ENCODE data around the gene CEMIP. TPM values are rescaled to one million over a fixed set of nuclear protein-coding genes. Genes with fewer than 3 reads are reported as not detected.

The CEMIP gene
- total RNA-seq, 2 donors from 2014 or later = 0.04 to 0.05 TPM

- no peak for ATAC-seq (replicated peaks)
- Mint-ChIP-seq H3K9me3 (no peaks in the 10 kb centered on the region), H3K4me1 (no peaks in the 10 kb centered on the region), H3K36me3 (ENCODE audit: low read depth) (no peaks in the 10 kb centered on the region), H3K4me3 (no peak overlapping the region), H3K27me3 (peaks cover 15% of the 10 kb centered on the region), H3K27ac (no peak overlapping the region)
These were observed 76.0 kb downstream of the CEMIP start for GRCh38 chr15:80855206-80855605.

GRCh38 chr15:80856400-80856799, 77.2 kb downstream of the CEMIP start:
- Mint-ChIP-seq H3K4me3 (no peak overlapping the region), H3K36me3 (ENCODE audit: low read depth) (no peaks in the 10 kb centered on the region), H3K9me3 (no peaks in the 10 kb centered on the region), H3K4me1 (no peaks in the 10 kb centered on the region), H3K27me3 (peaks cover 20% of the 10 kb centered on the region), H3K27ac (no peak overlapping the region)
- ATAC-seq (replicated peaks) = no peak

DNA sequence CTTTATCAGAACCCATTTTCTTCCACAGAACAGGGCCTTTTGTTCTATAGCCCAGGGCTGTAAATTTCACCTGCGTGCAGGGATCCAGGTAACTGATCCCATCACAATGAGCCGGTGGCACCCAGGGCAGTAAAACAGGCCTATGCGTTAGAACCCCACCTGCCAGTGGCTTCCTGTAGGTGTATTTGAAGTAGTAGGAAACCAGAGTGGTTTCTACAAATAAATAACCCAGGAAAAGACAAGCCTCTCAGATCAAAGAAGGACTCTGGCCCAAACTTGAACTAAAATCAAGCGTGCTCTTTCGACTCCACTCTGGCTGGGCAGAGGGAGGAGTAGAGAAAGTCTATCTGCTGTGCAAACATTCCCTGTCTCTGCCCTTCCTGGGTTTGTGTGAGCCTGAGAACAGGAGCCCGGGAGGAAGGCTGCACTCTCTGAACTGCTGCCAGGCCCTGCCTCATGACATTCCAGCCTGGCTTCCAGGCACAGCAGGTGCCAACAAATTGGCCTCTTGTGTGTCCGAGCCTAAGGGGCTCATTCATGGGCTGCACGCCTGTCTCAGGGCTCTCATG, 77.7 kb downstream of the CEMIP start:
- Mint-ChIP-seq H3K36me3 (ENCODE audit: low read depth) (no peaks in the 10 kb centered on the region), H3K9me3 (no peaks in the 10 kb centered on the region), H3K4me1 (no peaks in the 10 kb centered on the region), H3K27ac (no peak overlapping the region), H3K27me3 (peaks cover 15% of the 10 kb centered on the region), H3K4me3 (no peak overlapping the region)
- ATAC-seq (replicated peaks) = no peak

DNA sequence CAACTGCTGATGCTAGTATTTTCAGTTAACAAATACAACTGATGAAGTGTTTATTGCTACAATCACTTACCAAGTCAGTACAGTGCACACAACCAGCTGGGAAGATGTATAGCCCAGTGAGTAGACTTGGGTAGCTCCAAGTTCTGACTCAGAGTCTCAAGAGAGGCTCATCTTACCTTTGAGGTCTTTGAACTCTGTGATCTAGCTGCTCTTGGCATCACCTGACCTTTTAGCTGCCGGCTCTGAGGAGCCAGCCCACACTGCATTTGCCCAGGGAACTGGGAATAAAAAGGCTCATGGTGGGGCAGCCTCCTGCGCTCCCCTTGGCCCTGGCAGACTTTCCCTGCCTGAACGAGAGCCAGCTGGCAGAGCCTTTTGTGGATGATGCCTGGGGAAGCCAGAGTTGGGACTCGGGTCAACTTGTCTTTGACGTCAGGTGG, 82.6 kb downstream of the CEMIP start:
- no peaks in the 10 kb centered on the region for H3K9me3 Mint-ChIP-seq
- peaks cover 10% of the 10 kb centered on the region for H3K27me3 Mint-ChIP-seq
- no peak for ATAC-seq (replicated peaks)
- no peaks in the 10 kb centered on the region for H3K4me1 Mint-ChIP-seq
- no peak overlapping the region for H3K27ac Mint-ChIP-seq
- no peaks in the 10 kb centered on the region for H3K36me3 Mint-ChIP-seq (ENCODE audit: low read depth)
- H3K4me3 Mint-ChIP-seq = no peak overlapping the region

DNA sequence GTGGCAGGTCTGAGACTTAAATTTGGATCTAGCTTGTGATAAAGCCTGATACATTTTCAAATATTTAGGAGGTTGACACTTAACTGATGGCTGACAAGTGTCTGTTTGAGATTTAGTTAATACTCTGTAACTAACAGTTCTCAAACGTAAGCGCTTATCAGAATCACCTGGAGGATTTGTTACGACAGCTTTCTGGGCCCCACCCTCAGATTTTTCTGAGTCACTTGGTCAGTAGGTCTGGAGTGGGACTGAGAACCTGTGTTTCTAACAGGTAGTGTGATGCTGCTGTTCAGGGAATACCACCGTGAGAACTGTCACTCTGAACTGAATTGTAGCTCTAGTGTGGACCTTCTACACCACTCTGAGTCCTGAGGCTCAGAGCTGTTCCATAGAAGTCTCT, 85.5 kb downstream of the CEMIP start:
- Mint-ChIP-seq H3K9me3 (no peaks in the 10 kb centered on the region), H3K4me1 (no peaks in the 10 kb centered on the region), H3K27ac (no peak overlapping the region), H3K27me3 (peaks cover 5% of the 10 kb centered on the region), H3K4me3 (no peak overlapping the region), H3K36me3 (ENCODE audit: low read depth) (no peaks in the 10 kb centered on the region)
- no peak for ATAC-seq (replicated peaks)

DNA sequence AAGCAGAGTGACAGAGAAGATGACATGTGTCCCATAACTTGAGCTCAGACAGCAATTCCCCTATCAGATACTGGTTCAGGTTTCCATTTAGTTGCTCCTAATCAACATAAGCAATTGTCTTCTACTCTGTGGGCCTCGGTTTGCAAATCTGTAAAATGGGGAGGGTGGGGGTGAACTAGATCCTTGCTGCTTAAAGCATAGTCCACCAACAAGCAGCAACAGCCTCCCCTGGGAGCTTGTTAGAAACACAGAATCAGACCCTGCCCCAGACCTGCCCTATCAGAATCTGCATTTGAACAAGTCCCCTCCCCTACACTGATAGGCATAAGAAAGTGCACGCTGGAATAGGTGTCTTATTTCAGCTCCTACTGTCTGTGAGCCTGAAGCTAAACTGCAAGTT, 87.8 kb downstream of the CEMIP start:
- no peak overlapping the region for H3K27ac Mint-ChIP-seq
- H3K4me1 Mint-ChIP-seq = no peaks in the 10 kb centered on the region
- no peaks in the 10 kb centered on the region for H3K27me3 Mint-ChIP-seq
- H3K4me3 Mint-ChIP-seq = no peak overlapping the region
- H3K36me3 Mint-ChIP-seq (ENCODE audit: low read depth) = no peaks in the 10 kb centered on the region
- no peaks in the 10 kb centered on the region for H3K9me3 Mint-ChIP-seq
- no peak for ATAC-seq (replicated peaks)

GRCh38 chr15:80870366-80870765, 91.2 kb downstream of the CEMIP start:
- no peaks in the 10 kb centered on the region for H3K4me1 Mint-ChIP-seq

DNA sequence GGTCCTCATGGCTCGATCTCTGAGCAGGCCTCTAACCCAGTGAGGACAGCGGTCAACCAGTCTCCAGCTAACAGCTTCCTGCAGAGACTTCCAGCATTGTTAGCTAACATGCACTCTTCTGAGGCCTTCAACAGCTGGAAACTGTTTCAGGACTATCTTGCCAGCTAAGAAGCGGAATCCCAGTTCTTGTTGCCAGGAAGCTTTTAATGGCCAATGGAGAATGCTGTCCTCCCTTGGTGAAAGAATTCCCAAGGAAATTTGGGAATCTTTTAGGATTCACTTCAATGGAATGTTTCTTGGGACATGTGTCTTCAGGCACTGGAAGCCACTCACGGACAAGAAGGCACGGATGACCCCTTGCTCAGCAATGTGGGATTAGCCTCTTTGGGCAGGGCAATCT, 91.7 kb downstream of the CEMIP start:
- Mint-ChIP-seq H3K27ac (no peak overlapping the region), H3K36me3 (ENCODE audit: low read depth) (no peaks in the 10 kb centered on the region), H3K9me3 (no peaks in the 10 kb centered on the region), H3K27me3 (no peaks in the 10 kb centered on the region), H3K4me1 (no peaks in the 10 kb centered on the region), H3K4me3 (no peak overlapping the region)
- no peak for ATAC-seq (replicated peaks)

More at GRCh38 chr15:80870366-80870765, 91.2 kb downstream of the CEMIP start:
- Mint-ChIP-seq H3K36me3 (ENCODE audit: low read depth) (no peaks in the 10 kb centered on the region), H3K27ac (no peak overlapping the region), H3K4me3 (no peak overlapping the region), H3K27me3 (no peaks in the 10 kb centered on the region), H3K9me3 (no peaks in the 10 kb centered on the region)
- ATAC-seq (replicated peaks) = no peak

DNA sequence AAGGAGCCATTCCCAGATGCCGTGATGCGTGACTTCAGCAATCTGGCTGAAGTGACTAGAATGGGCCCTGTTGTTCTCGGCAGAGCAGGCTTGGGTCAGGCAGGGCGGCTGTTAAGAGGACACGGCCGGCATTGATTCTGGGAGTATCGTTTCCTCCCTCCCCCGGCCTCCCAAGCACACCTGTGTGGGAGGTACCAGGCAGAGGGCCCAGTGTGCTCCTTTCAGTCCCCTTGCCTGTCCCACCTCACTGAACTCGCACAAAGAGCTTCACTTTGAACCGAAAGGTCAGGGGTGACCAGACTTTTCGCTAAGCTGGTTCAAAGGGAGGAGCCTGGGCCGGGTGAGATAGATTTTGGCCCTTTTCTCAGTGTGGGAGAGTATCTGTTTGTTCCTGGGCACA, 92.7 kb downstream of the CEMIP start:
- Mint-ChIP-seq H3K27ac (no peak overlapping the region), H3K27me3 (no peaks in the 10 kb centered on the region), H3K4me1 (no peaks in the 10 kb centered on the region), H3K4me3 (no peak overlapping the region), H3K36me3 (ENCODE audit: low read depth) (no peaks in the 10 kb centered on the region), H3K9me3 (no peaks in the 10 kb centered on the region)
- no peak for ATAC-seq (replicated peaks)

DNA sequence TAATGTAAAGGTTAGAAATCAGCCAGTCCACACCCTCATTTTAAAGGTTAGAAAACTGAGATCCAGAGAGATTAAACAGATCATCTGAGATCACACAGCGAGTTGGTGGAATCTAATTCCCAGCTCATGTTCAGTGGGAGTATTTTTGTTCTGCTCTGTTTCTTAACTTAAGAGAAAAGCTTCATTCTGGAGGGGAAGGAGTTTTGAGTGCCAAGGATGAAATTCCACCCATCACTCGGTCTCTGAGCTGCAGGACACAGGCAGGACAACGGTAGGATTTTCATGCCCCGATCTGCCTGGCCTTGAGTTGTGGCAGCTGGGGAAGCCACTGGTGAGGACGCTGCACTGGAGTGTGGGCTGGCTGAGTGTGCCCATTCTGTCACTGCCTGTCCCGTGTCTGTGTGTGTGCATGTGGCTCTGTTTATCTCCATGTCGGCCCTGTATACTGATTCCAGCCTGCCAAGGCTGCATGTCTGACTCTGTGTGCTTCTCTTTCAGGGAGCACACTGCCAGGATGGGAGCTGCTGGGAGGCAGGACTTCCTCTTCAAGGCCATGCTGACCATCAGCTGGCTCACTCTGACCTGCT, 94.3 kb downstream of the CEMIP start:
- no peaks in the 10 kb centered on the region for H3K9me3 Mint-ChIP-seq
- no peak overlapping the region for H3K4me3 Mint-ChIP-seq
- H3K36me3 Mint-ChIP-seq (ENCODE audit: low read depth) = no peaks in the 10 kb centered on the region
- no peak for ATAC-seq (replicated peaks)
- H3K27me3 Mint-ChIP-seq = no peaks in the 10 kb centered on the region
- H3K4me1 Mint-ChIP-seq = no peaks in the 10 kb centered on the region
- no peak overlapping the region for H3K27ac Mint-ChIP-seq

- H3K4me3 Mint-ChIP-seq = no peak overlapping the region
- H3K4me1 Mint-ChIP-seq = no peaks in the 10 kb centered on the region
- H3K36me3 Mint-ChIP-seq (ENCODE audit: low read depth) = no peaks in the 10 kb centered on the region
- H3K27me3 Mint-ChIP-seq = no peaks in the 10 kb centered on the region
- H3K9me3 Mint-ChIP-seq = no peaks in the 10 kb centered on the region
- H3K27ac Mint-ChIP-seq = no peak overlapping the region
- no peak for ATAC-seq (replicated peaks)
These were observed 96.6 kb downstream of the CEMIP start for GRCh38 chr15:80875568-80876347.

DNA sequence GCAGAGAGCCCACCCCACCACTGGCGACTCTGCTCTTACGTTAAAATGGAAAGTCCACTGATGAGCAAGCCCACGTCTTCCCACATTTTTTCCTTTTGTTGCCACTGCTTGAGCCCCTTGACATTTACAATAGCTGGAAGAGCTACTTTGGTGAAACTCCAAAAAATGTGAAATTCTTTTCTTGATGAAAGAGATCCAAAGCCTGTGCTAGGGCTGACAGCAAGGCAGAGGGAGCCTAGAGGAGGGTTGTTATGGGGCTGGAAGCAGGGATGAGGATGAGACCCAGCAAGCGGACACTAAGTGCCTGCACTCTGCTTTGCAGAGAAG, 97.1 kb downstream of the CEMIP start:
- no peaks in the 10 kb centered on the region for H3K27me3 Mint-ChIP-seq
- no peaks in the 10 kb centered on the region for H3K9me3 Mint-ChIP-seq
- no peak overlapping the region for H3K27ac Mint-ChIP-seq
- no peaks in the 10 kb centered on the region for H3K4me1 Mint-ChIP-seq
- ATAC-seq (replicated peaks) = no peak
- no peak overlapping the region for H3K4me3 Mint-ChIP-seq
- no peaks in the 10 kb centered on the region for H3K36me3 Mint-ChIP-seq (ENCODE audit: low read depth)

DNA sequence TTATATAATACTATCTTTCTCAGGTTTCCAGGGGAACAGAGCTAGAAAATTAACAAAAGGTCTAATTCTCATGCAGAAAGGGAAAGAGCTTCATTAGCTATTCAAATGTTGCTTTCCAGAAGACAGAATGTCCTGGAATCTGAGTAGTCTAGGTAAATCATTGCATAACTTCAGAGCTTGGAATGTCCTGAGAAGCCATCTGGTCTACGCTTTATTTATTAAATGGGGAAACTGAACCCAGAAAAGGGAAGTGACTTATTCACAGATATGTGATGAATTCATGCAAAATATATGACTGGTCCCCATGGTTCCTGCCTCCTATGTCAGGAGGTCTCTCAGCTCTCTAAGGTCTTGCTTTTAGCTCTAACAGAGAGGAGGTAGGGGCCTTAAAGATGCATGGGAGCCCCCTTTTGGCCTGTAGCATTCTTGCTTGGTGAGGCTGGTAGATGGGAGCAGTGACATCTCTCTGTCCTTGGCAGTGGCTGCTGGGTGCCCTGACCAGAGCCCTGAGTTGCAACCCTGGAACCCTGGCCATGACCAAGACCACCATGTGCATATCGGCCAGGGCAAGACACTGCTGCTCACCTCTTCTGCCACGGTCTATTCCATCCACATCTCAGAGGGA, 99.2 kb downstream of the CEMIP start:
- H3K36me3 Mint-ChIP-seq (ENCODE audit: low read depth) = no peaks in the 10 kb centered on the region
- H3K9me3 Mint-ChIP-seq = no peaks in the 10 kb centered on the region
- no peak overlapping the region for H3K27ac Mint-ChIP-seq
- no peak overlapping the region for H3K4me3 Mint-ChIP-seq
- H3K27me3 Mint-ChIP-seq = no peaks in the 10 kb centered on the region
- no peak for ATAC-seq (replicated peaks)
- H3K4me1 Mint-ChIP-seq = no peaks in the 10 kb centered on the region

DNA sequence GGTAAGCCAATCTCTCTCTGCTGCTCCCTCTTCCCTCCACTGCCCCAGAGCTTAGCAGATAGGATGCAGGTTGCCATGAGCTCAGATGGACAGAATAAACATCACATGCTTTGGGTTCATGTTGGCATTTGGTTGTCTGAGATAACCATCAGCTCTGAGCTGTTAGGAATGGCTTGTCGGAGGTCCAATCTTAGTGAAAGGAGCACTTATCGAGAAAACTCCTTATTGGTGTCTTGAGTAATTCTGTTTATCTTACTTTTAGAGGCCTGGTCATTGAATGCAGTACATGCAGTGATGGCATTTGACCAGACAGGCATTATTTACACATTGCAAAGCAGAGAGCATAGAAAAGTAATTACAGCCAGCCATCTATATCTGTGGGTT, 99.7 kb downstream of the CEMIP start:
- Mint-ChIP-seq H3K9me3 (no peaks in the 10 kb centered on the region), H3K36me3 (ENCODE audit: low read depth) (no peaks in the 10 kb centered on the region), H3K27ac (no peak overlapping the region), H3K4me3 (no peak overlapping the region), H3K27me3 (no peaks in the 10 kb centered on the region), H3K4me1 (no peaks in the 10 kb centered on the region)
- ATAC-seq (replicated peaks) = no peak

DNA sequence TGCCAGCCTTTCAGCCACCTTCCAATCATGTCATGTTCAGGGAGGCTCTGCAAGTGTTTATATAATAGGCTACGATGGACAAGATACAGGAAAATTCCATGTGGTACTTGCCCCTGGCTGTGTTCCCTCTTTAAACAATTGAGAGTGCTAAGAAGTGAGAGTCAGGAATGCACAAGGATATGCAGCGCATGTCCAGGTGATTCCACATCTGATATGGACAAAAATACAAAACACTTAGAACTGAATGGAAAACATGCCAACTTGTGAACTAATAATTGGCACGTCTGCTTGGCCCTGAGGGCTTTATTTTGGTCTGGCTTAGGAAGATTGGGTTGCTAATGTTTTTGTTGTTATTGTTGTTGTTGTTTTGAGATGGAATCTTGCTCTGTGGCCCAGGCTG, 100.9 kb downstream of the CEMIP start:
- Mint-ChIP-seq H3K27me3 (no peaks in the 10 kb centered on the region), H3K36me3 (ENCODE audit: low read depth) (no peaks in the 10 kb centered on the region), H3K9me3 (no peaks in the 10 kb centered on the region), H3K27ac (no peak overlapping the region), H3K4me1 (no peaks in the 10 kb centered on the region), H3K4me3 (no peak overlapping the region)
- no peak for ATAC-seq (replicated peaks)

All from activated T-helper 17 cell treated with anti-CD3 and anti-CD28 coated beads, Interleukin-2, amount 50 U/mL, for 72 hours (primary cell).